Naive thymus-derived CD8-positive, alpha-beta T cell (primary cell): Measurements from ENCODE around the gene ZNF595. TPM values are rescaled to one million over a fixed set of nuclear protein-coding genes. Genes with fewer than 3 reads are reported as not detected.
A peak's percentile ranks its signal among the peaks of the same experiment; 100 is the strongest.
"Not testable (repeated sequence)": the region's sequence is repeated elsewhere in the genome, so short reads cannot be mapped to it uniquely, and the experiment has no call there.

Experiments
- ATAC-seq, 2 donors: fragments of 150-1000 bp; cut with Tn5 transposase in 1 of 2; sonication (Bioruptor Pico), chemical (Tn5 transposase) in 1 of 2; 1 replicate in 1 of 2; 2 replicates in 1 of 2; pipeline ENCODE4 v1.10.0; 2021; ENCODE audit warnings: mild to moderate bottlenecking in 2 of 2, moderate library complexity in 2 of 2
- POLR2A ChIA-PET: fragments of 350-600 bp; sonication (Branson Sonifier 250); formaldehyde crosslinking; loops from one replicate; lab custom pipeline; 2021; ENCODE audit warnings: antibody characterized with exemption; lab: Charles Lee
- DNase-seq, 10 donors: peaks; one replicate each; pipeline versions ENCODE4 v3.0.0 to v3.0.0-alpha.2; 2020 to 2022
- H3K27ac Mint-ChIP-seq, 10 donors: one replicate each; pipeline ENCODE4 v1.8.0; 2020 to 2022; ENCODE audit warnings: mild to moderate bottlenecking in 10 of 10, mixed read lengths in 10 of 10, moderate library complexity in 4 of 10, inconsistent platforms in 1 of 10
- H3K27me3 Mint-ChIP-seq, 5 donors: one replicate each; pipeline ENCODE4 v1.8.0; 2021 to 2022; ENCODE audit warnings: mixed read lengths in 5 of 5
- H3K36me3 Mint-ChIP-seq, 3 donors: one replicate each; pipeline ENCODE4 v1.8.0; 2020 to 2022; ENCODE audit warnings: mixed read lengths in 3 of 3, mild to moderate bottlenecking in 2 of 3, inconsistent platforms in 1 of 3
- H3K4me1 Mint-ChIP-seq, 4 donors: one replicate each; pipeline ENCODE4 v1.8.0; 2021 to 2022; ENCODE audit warnings: mixed read lengths in 4 of 4
- H3K4me3 Mint-ChIP-seq, 10 donors: one replicate each; pipeline ENCODE4 v1.8.0; 2020 to 2022; ENCODE audit warnings: mild to moderate bottlenecking in 10 of 10, mixed read lengths in 10 of 10, moderate library complexity in 6 of 10, inconsistent platforms in 1 of 10
- H3K9me3 Mint-ChIP-seq, 9 donors: one replicate each; pipeline ENCODE4 v1.8.0; 2020 to 2022; ENCODE audit warnings: mixed read lengths in 9 of 9, mild to moderate bottlenecking in 3 of 9, inconsistent platforms in 1 of 9, moderate library complexity in 1 of 9
- polyA plus RNA-seq, 3 donors: library from polyadenylated mRNA; unstranded; fragments of 300-500 nt; fragmentation: Illumina TruSeq; gene quantifications; one replicate each; pipeline ENCODE4 v1.2.3, GENCODE V29; 2021
- total RNA-seq, 8 experiments: library from RNA in 2 of 8; stranded (reverse) in 2 of 8; gene quantifications; one replicate each; pipeline ENCODE4 v1.2.3 and lab custom pipeline; 2021 to 2026

Gene ZNF595
- total RNA-seq, result 10 to 100 TPM; 19.9 to 20.6 TPM
- polyA plus RNA-seq, result 10 to 100 TPM in 2 of 3 donors, 1 to 10 TPM in 1; 1.9 to 17.0 (median 15.0) TPM
- total RNA-seq (lab: John Stamatoyannopoulos, UW), result 1.2 to 16.4 (median 9.8) reads per million in 6 experiments

GRCh38 chr4:52804-53479 is at the start of gene ZNF595:
Gene ZNF595, plus strand, starts transcription at chr4:53321. Its CDS starts 168 bp downstream, at chr4:53489.
- not testable (repeated sequence) for H3K4me3 Mint-ChIP-seq, H3K36me3 Mint-ChIP-seq, H3K4me1 Mint-ChIP-seq, H3K9me3 Mint-ChIP-seq, H3K27me3 Mint-ChIP-seq, H3K27ac Mint-ChIP-seq
- DNase-seq (peak in 8 of 10 donors; percentile 5 to 61 (median 30)), ATAC-seq (peak; percentile 81 to 82)
- POLR2A ChIA-PET, result interaction anchor here (0.6 to 2.9 kb wide), 5 partner anchors 69 to 425 kb away, joined by 3 to 12 read pairs (median 5); partner anchors contain the start of gene ZNF718

DNA sequence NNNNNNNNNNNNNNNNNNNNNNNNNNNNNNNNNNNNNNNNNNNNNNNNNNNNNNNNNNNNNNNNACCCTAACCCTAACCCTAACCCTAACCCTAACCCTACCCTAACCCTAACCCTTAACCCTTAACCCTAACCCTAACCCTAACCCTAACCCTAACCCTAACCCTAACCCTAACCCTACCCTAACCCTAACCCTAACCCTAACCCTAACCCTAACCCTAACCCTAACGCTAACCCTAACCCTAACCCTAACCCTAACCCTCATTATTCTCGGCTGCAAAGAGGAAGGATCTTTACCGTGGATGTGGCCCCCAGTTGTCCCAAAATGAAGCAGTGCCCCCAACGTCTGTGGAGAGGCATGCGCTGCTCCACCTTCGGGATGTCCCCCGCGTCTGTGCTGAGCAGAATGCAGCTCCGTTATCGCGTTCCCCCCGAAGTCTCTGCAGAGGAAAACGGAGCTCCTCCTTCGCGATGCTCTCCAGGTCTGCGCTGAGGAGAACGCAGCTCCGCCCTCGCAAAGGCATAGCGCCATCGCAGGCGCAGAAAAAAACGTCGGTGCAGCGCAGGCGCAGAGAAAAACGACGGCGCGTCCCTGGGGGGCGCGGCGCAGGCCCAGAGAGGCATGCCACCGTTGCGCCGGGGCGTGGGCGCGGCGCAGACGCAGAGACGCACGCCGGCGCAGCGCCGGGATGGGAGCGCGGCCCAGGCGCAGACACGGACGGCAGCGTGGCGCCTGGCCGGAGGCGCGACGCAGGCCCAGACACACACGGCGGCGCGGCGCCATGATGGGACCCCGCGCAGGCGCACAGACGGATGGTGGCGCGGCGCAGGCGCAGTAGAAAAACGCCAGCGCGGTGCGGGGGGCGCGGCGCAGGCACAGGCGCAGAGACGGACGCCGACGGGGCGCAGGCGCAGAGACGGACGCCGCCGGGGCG is 42.9 kb upstream of the ZNF595 start:
- DNase-seq, result peak in 1 of 10 donors; percentile 55
- ATAC-seq, H3K27ac Mint-ChIP-seq, H3K4me3 Mint-ChIP-seq, H3K27me3 Mint-ChIP-seq, H3K9me3 Mint-ChIP-seq, POLR2A ChIA-PET, H3K4me1 Mint-ChIP-seq, H3K36me3 Mint-ChIP-seq: not testable (repeated sequence)

DNA sequence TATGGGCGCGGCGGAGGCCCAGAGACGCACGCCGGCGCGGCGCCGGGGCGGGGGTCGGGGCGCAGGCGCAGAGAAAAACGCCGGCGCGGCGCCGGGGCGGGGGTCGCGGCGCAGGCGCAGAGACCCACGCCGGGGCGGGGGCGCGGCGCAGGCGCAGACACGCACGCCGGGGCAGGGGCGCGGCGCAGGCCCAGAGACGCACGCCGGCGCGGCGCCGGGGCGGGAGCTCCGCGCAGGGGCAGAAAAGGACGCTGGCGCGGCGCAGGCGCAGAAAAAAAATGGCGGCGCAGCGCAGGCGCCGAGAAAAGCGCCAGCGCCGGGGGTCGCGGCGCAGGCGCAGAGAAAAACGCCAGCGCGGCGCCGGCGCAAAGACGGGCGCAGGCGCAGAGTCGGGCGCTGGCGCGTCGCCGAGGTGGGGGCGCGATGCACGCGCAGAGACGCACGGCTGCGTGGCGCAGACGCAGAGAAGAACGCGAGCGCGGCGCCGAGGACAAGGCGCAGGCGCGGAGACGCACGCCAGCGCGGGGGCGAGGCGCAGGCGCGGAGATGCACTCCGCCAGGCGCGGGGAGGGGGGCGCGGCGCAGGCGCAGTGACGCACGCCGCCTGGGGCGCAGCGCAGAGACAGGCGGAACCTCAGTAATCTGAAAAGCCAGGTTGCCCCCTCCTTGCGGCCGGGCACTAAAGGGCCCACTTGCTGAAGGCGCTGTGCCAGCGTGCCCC is 41.9 kb upstream of the ZNF595 start:
- ATAC-seq, H3K4me3 Mint-ChIP-seq, H3K4me1 Mint-ChIP-seq, DNase-seq, H3K27ac Mint-ChIP-seq, H3K27me3 Mint-ChIP-seq, H3K9me3 Mint-ChIP-seq, H3K36me3 Mint-ChIP-seq, POLR2A ChIA-PET: not testable (repeated sequence)

- POLR2A ChIA-PET, H3K27ac Mint-ChIP-seq, H3K4me3 Mint-ChIP-seq, H3K36me3 Mint-ChIP-seq, H3K27me3 Mint-ChIP-seq, H3K4me1 Mint-ChIP-seq, H3K9me3 Mint-ChIP-seq: not testable (repeated sequence)
- ATAC-seq, result peak in 1 of 2 donors; percentile 62
- DNase-seq, result peak in 4 of 10 donors; percentile 5 to 62 (median 20)
Observed at GRCh38 chr4:11816-12417, 41.2 kb upstream of the ZNF595 start.

- H3K36me3 Mint-ChIP-seq, POLR2A ChIA-PET, H3K4me1 Mint-ChIP-seq, H3K9me3 Mint-ChIP-seq, H3K4me3 Mint-ChIP-seq, H3K27me3 Mint-ChIP-seq, H3K27ac Mint-ChIP-seq, ATAC-seq: not testable (repeated sequence)
- DNase-seq, result peak in 1 of 10 donors; percentile 54
Observed at GRCh38 chr4:18128-18527, 35.0 kb upstream of the ZNF595 start.

GRCh38 chr4:18589-18988 is 34.5 kb upstream of the ZNF595 start:
- POLR2A ChIA-PET, result not testable (repeated sequence)

GRCh38 chr4:22882-23281 is 30.2 kb upstream of the ZNF595 start:
- H3K36me3 Mint-ChIP-seq, DNase-seq, H3K9me3 Mint-ChIP-seq, ATAC-seq, H3K27ac Mint-ChIP-seq, H3K4me3 Mint-ChIP-seq, H3K4me1 Mint-ChIP-seq, POLR2A ChIA-PET, H3K27me3 Mint-ChIP-seq: not testable (repeated sequence)

More at GRCh38 chr4:18589-18988, 34.5 kb upstream of the ZNF595 start:
- not testable (repeated sequence) for H3K4me3 Mint-ChIP-seq, H3K36me3 Mint-ChIP-seq, H3K9me3 Mint-ChIP-seq, H3K27me3 Mint-ChIP-seq, ATAC-seq, H3K4me1 Mint-ChIP-seq, H3K27ac Mint-ChIP-seq, DNase-seq

- H3K9me3 Mint-ChIP-seq, POLR2A ChIA-PET, H3K4me3 Mint-ChIP-seq, H3K27me3 Mint-ChIP-seq, H3K36me3 Mint-ChIP-seq, ATAC-seq, H3K27ac Mint-ChIP-seq, DNase-seq, H3K4me1 Mint-ChIP-seq: not testable (repeated sequence)
Observed at GRCh38 chr4:24359-24758, 28.8 kb upstream of the ZNF595 start.

- ATAC-seq, H3K36me3 Mint-ChIP-seq, H3K27me3 Mint-ChIP-seq, DNase-seq, H3K9me3 Mint-ChIP-seq, H3K27ac Mint-ChIP-seq, POLR2A ChIA-PET, H3K4me1 Mint-ChIP-seq, H3K4me3 Mint-ChIP-seq: not testable (repeated sequence)
Observed at GRCh38 chr4:27501-27900, 25.6 kb upstream of the ZNF595 start.

DNA sequence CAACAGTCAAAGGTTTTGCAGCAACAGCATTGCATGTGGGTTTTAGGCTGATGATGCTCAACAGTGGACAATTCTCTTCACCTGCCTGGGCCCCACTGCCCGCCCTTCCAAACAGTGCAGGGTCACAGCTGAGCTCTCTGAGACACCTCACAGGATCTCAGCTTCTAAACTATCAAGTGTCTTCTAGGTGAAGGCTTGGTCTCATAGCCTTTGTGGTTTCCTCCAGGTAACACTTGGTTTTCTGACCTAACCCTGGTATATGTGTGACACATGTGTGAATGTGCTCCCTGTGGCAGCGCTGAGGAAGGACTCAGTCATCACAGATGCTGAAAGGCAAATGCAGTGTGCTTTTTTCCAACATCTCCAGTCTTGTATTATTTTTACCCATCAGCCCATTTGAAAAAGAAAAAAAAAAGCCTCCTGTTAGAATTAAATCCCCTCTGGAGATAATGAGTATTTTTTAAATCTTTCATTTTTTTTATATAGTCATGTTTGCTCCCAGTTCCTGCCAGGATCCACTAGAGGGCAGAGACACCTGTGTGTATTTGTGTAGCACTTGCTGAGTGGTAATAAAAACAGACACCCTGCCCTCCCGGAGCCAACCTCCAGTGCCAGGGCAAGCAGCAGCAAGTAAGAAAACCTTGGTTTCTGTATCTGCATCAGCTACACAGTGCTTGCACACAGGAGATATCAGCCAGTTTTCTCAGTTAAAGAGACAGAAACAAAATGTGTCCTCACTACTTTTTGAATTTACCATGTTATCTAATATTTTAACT is 24.2 kb upstream of the ZNF595 start:
- DNase-seq, result peak in 9 of 10 donors; percentile 11 to 64 (median 39)
- H3K9me3 Mint-ChIP-seq, H3K4me3 Mint-ChIP-seq, H3K27ac Mint-ChIP-seq, H3K27me3 Mint-ChIP-seq, POLR2A ChIA-PET, H3K36me3 Mint-ChIP-seq, H3K4me1 Mint-ChIP-seq: not testable (repeated sequence)
- ATAC-seq, result peak in 1 of 2 donors; percentile 45

- POLR2A ChIA-PET, DNase-seq, H3K36me3 Mint-ChIP-seq, H3K27ac Mint-ChIP-seq, H3K4me3 Mint-ChIP-seq, H3K27me3 Mint-ChIP-seq, ATAC-seq, H3K4me1 Mint-ChIP-seq: not testable (repeated sequence)
- peaks cover 0 to 11% (median 2%) of the 10 kb centered on the region in 9 donors for H3K9me3 Mint-ChIP-seq
Observed at GRCh38 chr4:33314-33713, 19.8 kb upstream of the ZNF595 start.
